ENCODE data around the gene MERTK. TPM values are rescaled to one million over a fixed set of nuclear protein-coding genes. Genes with fewer than 3 reads are reported as not detected.

Gene MERTK
- total RNA-seq, 1 donor, result under 0.01 TPM

DNA sequence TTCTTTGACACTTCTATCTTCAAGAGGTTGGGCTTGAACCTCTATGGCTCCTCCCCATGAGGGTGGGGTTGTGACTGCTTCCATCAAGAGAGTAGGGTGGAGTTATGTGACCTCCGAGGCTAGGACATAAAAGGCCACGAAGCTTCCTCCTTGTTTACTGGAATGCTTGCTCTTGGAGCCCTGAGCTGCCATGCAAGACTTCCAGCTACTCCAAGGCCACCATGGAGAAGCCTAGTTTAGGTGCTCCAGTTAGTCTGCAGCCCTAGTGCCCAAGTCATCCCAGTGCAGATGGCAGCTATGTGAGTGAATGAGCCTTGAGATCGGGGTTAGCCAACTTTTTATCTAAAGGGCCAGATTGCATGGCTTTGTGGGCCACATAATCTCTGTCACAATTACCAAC is 2.4 kb upstream of the MERTK start:
- DNase-seq (ENCODE audit: low read depth), result no peak
- TF ChIP-seq, protein P1, sequence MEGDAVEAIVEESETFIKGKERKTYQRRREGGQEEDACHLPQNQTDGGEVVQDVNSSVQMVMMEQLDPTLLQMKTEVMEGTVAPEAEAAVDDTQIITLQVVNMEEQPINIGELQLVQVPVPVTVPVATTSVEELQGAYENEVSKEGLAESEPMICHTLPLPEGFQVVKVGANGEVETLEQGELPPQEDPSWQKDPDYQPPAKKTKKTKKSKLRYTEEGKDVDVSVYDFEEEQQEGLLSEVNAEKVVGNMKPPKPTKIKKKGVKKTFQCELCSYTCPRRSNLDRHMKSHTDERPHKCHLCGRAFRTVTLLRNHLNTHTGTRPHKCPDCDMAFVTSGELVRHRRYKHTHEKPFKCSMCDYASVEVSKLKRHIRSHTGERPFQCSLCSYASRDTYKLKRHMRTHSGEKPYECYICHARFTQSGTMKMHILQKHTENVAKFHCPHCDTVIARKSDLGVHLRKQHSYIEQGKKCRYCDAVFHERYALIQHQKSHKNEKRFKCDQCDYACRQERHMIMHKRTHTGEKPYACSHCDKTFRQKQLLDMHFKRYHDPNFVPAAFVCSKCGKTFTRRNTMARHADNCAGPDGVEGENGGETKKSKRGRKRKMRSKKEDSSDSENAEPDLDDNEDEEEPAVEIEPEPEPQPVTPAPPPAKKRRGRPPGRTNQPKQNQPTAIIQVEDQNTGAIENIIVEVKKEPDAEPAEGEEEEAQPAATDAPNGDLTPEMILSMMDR (IDR thresholded peaks at IDR 0.05; ENCODE audit: insufficient read depth, low read depth, low read length), result no peak
- no peak overlapping the region for H3K4me3 ChIP-seq (ENCODE audit: low read depth, low read length)

DNA sequence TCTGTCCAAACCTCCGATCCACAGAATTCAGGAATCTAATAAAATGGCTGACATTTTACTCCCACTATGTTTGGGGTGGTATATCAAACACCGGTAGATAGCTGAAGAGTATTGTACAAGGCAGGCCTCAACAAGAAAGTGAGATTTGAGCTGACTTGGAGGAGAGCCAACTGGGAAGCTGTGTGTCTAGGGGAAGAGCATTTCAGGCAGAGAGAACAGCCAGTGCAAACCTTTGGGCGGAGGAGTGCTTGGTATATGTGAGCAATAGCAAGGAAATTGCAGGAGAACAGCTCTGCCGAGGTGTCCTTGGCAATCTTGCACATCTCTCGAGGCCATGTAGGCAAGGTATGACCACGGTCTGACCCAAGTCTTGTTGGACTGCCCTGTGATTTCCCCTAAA is 1.8 kb upstream of the MERTK start:
- no peak for DNase-seq (ENCODE audit: low read depth)
- no peak overlapping the region for H3K4me3 ChIP-seq (ENCODE audit: low read depth, low read length)
- TF ChIP-seq, protein P1 (IDR thresholded peaks at IDR 0.05; ENCODE audit: insufficient read depth, low read depth, low read length), result no peak

GRCh38 chr2:111897630-111897923 is 830 bp upstream of the MERTK start:
- no peak for DNase-seq (ENCODE audit: low read depth)
- H3K4me3 ChIP-seq (ENCODE audit: low read depth, low read length), result peak overlapping the region; percentile 70

DNA sequence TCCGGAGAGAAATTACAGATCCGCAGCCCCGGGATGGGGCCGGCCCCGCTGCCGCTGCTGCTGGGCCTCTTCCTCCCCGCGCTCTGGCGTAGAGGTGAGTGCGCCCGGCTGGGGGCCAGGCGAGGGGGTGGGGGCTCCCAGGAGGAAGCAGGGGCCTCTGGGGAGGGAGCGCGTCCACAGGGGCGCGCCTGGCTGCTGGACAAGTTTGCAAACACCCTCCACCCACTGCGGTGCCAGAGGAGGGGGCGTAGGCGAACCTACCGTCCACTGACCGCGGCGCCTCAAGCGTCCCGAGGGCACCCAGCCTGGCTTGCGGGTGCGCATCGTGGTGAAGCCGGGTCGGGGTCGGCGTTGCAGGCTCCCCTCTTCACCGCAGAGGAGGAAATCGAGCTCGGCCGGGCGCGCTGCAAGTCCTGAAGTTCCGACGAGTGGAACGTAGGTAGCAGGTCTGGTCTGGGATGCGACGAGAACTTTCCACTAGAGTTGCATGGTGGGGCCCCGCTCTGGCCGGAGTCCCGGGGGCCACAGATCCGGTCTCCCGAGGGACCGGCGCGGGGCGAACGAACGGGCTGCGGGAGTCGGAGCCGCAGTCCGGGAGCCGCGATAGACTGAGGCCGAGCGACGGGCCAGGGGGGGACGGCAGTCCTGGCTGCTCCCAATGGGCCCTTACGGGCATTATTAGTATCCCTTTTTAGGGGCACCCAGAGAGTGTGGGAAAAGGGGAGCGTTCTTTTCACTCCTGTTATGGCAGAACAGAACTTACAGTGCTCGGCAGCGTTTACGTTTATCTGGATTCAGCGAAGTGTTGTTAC is 502 bp downstream of the MERTK start:
- TF ChIP-seq, protein P1 (IDR thresholded peaks at IDR 0.05; ENCODE audit: insufficient read depth, low read depth, low read length), result no peak
- DNase-seq (ENCODE audit: low read depth), result no peak

More at GRCh38 chr2:111897630-111897923, 830 bp upstream of the MERTK start:
- TF ChIP-seq, protein P1 (IDR thresholded peaks at IDR 0.05; ENCODE audit: insufficient read depth, low read depth, low read length), result no peak

DNA sequence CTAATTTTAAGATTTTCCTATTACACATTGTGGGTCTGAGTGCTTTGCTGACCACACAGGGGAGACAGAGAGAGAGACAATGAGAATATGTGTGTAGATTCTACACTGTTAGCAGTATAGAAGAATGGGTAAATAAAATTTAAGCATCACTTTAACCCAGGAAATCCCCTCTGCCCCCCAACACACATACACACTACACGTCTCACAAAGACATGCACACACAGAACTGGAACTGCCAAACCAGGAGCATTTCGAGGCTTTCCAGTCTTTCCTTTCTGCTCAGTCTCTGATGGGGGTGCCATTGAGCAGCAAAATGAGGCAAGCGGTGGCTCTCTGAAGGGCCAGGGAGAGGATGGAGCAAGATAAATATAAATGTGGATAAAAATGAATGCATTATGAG is 2.5 kb downstream of the MERTK start:
- no peak overlapping the region for H3K4me3 ChIP-seq (ENCODE audit: low read depth, low read length)
- TF ChIP-seq, protein P1 (IDR thresholded peaks at IDR 0.05; ENCODE audit: insufficient read depth, low read depth, low read length), result peak; percentile 34
- DNase-seq (ENCODE audit: low read depth), result peak; percentile 27

More for the DNA sequence above, 502 bp downstream of the MERTK start:
- H3K4me3 ChIP-seq (ENCODE audit: low read depth, low read length), result peak overlapping the region; percentile 70

DNA sequence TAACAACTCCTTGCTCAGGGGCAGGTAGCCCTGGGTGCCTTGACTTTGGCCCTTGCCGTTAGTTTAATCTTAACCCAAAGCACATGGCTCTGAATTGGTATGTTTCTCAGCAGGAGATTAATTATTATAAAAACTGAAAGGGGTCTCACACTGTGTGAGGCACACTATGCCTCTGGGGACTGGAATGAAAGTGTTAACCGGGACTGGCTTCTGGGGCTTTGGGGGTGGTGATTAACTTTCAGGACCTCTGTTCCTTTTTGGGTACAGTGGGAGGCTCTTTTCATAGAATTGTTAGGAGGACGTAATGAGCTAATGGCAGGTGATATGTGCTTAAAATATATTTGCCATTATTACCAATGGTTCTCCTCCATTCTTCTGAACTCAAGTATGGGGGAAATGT is 5.1 kb downstream of the MERTK start:
- TF ChIP-seq, protein P1 (IDR thresholded peaks at IDR 0.05; ENCODE audit: insufficient read depth, low read depth, low read length), result no peak
- no peak for DNase-seq (ENCODE audit: low read depth)
- H3K4me3 ChIP-seq (ENCODE audit: low read depth, low read length), result no peak overlapping the region

Measured in fibroblast of villous mesenchyme (primary cell).